ELF-1 (cell line): Measurements from ENCODE around the gene PCNX3.
A peak's percentile ranks its signal among the peaks of the same experiment; 100 is the strongest.
"Not testable (repeated sequence)": the region's sequence is repeated elsewhere in the genome, so short reads cannot be mapped to it uniquely, and the experiment has no call there.

Source experiments
- DNase-seq: peaks from one replicate; pipeline ENCODE4 v3.0.0-alpha.2; 2016; ENCODE audit warnings: low read depth, low spot score

PCNX3 gene

DNA sequence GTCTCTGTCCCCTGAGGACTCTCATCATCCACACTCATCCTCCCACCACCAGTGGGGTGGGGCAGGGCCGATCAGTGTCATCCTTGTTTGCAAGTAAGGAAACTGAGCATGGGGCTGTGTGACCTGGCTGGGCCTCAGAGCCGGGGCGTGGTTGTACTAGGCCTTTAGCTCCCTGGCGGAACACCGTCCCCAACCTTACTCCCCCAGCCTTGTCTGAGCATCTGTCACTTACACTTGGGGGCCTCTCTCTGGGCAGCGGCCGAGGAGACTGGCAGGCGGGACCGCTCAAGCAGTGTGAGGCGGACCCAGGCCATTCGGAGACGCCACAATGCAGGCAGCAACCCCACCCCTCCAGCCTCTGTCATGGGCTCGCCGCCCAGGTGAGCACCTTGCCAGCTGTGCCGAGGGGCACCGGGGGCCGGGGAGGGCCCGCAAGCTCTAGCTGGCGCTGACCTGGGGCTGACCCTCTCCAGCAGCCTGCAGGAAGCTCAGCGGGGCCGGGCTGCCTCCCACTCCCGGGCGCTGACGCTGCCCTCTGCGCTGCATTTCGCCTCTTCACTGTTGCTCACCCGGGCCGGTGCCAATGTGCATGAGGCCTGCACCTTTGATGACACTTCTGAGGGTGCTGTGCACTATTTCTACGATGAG lies 3.8 kb downstream of the PCNX3 start:
- DNase-seq, result no peak

DNA sequence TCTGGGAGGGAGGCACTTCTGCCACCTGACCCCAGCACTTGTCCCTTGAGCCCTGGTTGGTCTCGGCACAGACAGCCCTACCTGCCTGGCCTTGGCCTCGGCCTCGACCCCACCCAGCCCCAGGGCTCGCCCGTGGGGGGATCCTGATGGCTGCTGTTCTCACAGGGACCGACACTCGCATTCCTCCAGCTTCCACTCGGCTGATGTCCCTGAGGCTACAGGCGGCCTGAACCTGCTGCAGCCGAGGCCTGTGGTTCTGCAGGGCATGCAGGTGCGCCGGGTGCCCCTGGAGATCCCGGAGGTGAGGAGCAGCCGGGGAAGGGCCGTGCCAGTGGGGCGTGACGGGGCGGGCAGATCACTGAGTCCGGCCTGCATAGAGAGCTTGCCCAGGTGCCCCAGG lies 5.1 kb downstream of the PCNX3 start:
- no peak for DNase-seq

DNA sequence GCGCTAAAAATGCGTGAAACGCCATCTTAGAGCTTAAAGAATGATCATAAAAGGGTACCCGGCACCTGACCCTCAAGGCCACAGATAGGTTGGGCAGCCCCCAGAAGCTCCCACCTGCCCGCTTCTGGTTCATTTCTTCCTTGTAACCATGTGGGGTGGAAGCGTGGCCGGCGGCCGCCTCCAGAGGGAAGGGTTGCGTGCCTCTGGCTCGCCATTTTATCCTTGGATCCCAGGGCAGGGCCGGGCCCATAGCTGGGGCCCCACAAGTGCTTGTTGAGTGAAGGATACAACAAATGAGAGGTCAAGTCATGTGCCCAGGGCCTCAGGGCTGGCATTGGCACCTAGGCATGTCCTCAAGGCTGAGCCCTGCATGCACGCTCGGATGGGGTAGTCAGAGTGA lies 5.9 kb downstream of the PCNX3 start:
- DNase-seq, result no peak

DNA sequence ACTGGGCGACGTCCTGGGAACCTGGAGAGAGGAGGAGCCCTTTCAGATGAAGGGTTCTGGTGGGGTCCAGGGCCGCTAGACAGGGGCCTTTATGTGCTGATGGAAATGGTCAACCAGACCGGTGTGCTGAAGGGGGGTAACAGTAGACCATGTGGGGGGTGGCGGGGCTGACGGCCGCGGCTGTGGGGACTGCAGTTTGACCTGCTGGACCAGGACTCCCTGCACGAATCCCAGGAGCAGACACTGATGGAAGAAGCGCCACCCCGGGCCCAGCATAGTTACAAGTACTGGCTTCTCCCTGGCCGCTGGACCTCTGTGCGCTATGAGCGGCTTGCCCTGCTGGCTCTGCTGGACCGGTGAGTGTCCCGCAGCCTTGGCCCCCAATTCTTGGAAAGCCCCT lies 6.4 kb downstream of the PCNX3 start:
- no peak for DNase-seq

DNA sequence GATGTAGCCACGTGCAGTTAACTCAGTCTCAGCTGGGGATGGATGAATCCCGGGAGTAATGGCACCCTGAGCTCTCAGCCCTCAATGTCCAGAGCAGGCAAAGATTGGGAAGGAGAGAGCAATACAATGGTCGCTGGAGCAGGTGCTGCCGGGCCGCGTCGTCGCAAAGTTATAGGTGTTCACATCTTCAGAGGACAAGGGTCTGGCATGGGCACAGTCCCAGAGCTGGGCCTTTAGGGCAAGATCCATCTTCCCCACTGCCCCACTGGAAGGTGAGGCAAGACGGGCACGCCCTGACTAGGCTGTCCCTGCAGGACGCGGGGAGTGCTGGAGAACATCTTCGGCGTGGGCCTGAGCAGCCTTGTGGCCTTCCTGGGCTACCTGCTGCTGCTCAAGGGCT lies 7.6 kb downstream of the PCNX3 start:
- DNase-seq, result no peak

DNA sequence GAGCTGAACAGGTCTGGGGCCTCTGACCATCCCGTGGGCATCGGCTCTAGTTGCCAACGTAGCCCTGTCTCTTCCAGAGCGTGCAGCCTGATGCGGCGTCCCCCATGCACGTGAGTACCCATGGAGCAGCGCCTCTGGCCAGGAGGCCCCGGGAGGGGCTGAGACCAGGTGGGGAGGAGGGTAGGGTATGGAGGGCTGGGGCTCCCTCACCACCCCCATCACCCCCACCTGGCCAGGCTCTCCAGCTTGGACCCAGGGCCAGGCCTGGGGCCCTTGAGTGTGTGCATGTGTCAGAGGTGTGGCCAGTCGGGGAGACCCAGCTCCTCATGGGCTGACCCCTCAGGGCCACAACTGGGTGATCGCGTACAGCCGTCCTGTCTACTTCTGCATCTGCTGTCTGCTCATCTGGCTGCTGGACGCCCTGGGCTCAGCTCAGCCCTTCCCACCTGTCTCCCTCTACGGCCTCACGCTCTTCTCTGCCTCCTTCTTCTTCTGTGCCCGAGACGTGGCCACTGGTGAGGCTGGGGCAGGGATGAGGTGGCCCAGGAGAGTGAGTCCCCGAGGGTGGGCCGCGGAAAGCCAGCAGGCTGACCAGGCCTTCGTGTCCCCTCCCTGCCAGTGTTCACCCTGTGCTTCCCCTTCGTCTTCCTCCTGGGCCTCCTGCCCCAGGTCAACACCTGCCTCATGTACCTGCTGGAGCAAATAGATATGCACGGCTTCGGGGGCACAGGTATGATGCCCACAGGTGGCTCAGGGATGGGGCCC lies 8.5 kb downstream of the PCNX3 start:
- no peak for DNase-seq

DNA sequence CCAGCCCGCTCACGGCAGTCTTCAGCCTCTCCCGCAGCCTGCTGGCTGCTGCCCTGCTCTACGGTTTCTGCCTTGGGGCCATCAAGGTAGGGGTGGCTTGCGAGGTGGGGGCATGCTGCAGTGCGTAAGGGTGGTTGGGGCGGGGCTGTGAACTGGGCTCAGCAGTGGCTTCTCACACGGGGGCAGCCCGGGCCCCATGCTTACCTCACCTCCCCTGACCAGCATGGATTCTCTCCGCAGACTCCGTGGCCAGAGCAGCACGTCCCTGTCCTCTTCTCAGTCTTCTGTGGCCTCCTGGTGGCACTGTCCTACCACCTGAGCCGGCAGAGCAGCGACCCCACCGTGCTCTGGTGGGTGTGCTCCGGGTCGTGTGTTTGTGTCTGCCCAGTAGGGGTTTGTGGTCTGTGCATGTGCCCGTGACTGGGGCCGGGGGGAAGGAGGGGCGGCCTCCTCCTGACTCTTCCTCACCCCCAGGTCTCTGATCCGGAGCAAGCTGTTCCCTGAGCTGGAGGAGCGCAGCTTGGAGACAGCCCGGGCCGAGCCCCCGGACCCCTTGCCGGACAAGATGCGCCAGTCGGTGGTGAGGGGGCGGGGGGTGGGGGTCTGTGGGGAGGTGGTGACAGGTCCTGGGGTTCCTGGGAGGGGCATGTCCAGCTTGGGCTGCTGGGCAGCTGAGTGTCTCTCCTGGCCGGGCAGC lies 9.5 kb downstream of the PCNX3 start:
- DNase-seq, result no peak

DNA sequence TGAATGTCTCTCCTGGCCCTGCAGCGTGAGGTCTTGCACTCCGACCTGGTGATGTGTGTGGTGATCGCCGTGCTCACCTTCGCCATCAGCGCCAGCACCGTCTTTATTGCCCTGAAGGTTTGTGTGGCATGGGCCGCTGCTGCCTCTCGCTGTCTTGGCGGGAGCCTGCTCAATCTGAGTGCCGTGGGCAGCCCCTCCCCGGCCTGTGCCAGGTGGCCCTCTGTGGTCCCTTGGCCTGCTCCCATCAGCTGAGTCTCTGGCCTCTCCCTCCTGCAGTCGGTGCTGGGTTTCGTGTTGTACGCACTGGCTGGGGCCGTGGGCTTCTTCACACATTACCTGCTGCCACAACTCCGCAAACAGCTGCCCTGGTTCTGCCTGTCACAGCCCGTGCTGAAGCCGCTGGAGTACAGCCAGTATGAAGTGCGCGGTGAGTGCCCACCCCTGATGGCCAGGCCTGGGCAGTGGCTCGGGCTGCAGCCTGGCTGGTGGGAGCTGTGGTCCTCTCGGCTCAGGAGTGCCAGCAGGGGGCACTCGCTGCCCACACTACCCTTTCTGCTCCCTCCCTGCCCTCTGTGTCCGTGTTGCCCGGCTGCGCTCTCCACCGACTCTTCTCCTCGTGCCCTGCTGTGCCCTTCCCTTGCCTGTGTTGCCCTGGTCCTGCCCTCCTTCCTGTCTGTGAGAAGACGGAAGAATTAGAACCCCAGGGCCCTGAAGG lies 10.2 kb downstream of the PCNX3 start:
- DNase-seq, result peak; percentile 60

DNA sequence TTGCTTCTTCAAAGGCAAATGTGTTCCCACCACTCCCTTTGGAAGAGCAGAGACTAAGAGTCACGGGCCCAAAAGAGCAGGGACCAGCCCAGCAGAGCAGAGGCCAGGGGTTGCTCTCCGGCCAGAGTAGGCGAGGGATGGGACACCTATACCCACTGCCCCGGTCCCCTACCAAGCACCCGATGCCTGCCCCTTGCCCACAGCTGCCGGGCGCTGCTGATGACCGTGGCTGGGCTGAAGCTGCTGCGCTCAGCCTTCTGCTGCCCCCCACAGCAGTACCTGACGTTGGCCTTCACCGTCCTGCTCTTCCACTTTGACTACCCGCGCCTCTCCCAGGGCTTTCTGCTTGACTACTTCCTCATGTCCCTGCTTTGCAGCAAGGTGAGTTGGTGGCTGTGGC lies 11.6 kb downstream of the PCNX3 start:
- DNase-seq, result no peak

DNA sequence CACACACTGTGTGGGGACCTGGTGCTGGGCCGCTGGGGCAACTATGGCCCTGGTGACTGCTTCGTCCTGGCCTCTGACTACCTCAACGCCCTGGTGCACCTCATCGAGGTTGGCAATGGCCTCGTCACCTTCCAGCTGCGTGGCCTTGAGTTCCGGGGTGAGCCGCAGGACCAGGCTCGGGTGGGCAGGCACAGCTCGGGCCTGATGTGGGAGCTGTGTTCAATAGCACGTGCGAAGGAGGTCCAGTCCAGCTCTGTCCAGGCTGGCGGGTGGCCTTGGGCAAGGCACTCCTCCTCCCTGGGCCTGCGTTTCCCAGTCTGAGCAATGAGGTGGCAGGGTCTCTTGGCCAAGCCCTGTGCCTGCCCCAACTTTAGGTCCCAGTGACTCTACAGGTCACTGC lies 14.0 kb downstream of the PCNX3 start:
- no peak for DNase-seq

DNA sequence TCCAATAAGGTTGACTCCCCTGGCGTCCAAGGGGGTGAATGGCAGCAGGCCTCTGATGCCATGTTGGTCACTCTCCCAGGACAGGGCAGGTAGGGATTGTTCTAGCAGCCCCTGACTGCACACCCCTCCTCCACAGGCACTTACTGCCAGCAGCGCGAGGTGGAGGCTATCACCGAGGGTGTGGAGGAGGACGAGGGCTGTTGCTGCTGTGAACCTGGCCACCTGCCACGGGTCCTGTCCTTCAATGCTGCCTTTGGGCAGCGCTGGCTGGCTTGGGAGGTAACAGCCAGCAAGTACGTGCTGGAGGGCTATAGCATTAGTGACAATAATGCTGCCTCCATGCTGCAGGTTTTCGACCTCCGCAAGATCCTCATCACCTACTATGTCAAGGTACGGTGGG lies 14.6 kb downstream of the PCNX3 start:
- no peak for DNase-seq

DNA sequence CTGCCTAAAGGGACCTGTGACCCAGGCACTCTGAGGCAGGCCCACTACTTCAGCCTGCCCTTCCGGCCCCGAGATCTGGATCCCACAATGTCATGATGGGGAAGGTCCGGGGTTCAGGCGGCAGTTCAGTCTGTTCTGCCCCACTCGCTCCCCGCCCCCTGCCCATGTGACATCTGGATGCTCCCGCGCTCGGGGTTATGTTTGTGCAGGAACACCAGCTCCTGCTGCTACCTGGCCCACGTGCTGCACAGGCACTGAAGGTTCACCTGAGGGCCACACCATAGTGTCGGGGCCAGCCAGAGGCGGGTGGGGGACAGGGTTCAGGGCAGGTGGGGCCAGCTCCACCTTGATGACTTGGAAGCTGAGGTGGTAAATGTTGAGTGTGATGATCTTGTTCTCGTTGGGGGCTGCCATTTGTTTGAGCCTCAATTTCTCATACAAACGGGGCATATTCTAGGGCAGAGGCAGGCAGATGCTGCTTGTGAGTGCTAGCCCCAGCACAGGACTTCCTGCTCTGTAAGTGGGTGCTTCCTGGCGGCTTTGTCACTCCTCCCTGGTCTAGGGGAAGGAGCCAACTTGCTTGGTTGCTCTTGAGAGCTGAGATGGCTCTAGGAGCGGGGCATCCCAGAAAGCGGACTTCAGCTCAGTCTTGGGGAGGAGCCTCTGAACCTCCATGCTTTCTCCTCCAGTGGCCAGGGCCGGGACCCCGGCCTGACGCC lies 18.0 kb downstream of the PCNX3 start:
- DNase-seq, result no peak

DNA sequence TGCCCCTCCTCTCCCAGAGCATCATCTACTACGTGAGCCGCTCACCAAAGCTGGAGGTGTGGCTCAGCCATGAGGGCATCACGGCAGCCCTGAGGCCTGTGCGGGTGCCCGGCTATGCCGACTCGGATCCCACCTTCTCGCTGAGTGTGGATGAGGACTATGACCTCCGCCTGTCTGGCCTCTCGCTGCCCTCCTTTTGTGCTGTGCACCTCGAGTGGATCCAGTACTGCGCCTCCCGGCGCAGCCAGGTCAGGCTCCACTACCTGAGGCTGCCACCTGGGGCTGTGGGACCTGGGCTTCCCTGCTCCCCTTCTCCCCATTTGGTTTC lies 18.5 kb downstream of the PCNX3 start:
- no peak for DNase-seq

DNA sequence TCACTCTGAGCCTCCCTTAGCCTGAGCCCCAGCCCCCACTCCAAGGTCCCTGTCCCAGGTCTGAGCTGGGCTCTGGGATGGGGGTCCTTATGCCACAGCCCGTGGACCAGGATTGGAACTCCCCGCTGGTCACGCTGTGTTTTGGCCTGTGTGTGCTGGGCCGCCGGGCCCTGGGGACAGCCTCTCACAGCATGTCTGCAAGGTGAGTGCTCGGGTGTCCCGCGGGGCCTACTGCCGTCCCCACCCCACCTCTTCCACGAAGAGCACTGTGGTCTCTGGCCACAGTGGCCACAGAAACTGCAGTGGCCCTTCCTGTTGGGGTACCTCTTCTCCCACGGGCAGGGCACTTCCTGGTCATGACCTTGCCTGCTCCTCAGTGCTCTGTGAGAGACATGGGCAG lies 18.9 kb downstream of the PCNX3 start:
- no peak for DNase-seq

DNA sequence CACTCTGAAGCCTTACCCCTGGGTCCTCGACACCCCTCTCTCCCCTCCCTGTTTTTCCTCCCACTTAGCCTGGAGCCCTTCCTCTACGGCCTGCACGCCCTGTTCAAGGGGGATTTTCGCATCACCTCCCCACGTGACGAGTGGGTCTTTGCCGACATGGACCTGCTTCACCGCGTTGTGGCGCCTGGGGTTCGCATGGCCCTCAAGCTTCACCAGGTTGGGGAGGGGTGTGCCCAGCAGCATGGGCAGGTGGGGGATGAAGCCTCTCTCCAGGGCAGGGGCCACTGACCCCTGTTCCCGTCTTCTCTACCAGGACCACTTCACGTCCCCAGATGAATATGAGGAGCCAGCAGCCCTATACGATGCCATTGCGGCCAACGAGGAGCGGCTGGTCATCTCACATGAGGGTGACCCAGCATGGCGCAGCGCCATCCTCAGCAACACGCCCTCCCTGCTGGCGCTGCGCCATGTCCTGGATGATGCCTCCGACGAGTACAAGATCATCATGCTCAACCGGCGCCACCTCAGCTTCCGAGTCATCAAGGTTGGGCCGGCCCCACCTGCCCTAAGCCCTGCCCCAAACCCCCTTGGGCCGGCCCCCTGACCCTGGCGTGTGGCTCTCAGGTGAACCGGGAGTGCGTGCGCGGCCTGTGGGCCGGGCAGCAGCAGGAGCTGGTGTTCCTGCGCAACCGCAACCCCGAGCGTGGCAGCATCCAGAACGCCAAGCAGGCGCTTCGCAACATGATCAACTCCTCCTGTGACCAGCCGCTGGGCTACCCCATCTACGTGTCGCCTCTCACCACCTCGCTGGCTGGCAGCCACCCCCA lies 19.5 kb downstream of the PCNX3 start:
- DNase-seq, result no peak

DNA sequence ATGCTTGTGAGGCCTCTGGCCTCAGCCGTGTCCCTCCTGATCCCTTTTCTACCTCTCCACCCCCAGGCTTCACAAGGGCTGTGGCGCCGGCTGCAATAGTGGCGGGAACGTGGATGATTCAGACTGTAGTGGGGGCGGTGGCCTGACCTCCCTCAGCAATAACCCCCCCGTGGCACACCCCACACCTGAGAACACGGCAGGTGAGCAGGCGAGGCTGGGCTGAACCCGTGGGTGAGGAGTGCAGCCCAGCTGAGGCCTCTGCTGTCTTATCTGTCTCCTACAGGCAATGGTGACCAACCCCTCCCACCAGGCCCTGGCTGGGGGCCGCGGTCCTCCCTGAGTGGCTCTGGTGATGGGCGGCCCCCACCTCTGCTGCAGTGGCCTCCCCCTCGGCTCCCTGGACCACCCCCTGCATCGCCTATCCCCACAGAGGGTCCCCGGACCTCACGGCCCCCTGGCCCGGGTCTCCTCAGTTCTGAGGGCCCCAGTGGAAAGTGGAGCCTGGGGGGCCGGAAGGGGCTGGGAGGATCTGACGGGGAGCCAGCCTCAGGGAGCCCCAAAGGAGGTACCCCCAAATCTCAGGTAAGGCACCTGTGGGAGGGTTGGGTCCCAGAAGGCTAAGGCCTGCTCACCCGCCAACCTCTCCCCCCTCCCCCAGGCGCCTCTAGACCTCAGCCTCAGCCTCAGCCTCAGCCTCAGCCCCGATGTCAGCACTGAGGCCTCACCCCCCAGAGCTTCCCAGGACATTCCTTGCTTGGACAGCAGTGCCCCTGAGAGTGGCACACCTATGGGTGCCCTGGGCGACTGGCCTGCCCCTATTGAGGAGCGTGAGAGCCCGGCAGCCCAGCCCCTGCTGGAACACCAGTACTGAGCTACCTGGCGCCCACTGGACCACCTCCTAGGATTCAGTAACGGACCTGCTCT lies 20.8 kb downstream of the PCNX3 start:
- DNase-seq, result no peak

DNA sequence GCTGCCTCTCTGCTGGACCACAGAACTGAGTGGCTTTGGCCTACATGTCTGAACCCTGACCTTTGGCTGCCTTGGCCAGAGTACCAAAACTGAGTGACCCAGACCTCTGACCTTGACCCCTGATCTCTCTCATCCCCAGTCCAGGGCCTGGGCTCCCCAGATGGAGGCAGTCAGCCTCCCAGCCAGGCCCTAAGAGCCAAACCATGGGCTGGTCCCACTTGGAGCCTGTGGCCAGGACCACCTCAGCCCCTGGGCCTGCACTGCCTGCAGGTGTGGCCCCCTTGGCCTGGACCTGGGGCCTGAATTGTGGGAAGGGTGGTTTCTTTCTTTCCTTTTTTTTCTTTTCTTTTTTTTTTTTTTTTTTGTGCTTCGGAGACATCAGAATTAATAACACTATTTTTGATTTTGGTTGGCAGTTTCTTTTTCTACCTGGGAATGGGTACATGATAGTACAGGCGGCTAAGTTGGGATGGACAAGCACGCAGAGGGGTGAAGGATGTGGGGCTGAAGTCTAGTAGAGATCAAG lies 21.5 kb downstream of the PCNX3 start:
- DNase-seq, result no peak

DNA sequence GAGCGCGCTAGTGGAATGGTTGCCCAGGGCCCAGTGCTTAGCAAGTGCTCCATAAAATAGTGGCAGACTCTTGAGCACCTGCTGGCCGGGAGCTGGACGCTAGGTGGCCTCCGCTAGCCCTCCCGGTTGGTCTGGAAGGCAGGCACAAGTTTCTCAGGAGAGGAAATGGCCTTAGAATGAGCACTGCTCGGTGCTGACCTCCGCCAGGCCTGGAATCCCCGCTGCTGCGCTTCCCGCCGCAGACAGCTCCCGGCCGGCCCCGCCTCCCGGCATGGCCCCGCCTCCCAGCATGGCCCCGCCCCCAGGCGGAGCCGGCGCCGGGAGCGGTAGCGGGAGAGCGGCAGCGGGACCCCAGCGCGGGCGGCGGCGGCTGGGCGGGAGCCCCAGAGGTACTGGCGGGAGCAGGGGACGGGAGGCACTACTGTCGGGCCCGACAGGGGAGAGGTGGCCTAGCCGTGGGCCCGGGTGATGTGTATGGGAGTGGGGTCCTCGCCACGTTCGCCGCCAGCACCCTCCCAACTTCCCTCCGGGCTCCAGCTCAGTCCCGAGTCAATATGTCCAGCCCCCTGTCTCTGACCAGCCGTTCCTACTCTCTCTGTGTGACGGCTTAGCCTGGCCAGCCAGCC lies 22.3 kb downstream of the PCNX3 start, which contains the start of gene SIPA1:
SIPA1 (plus strand) TSS at position 308 of the 626 bp plus-strand sequence. CDS start 2,821 bp downstream, outside the sequence.
- peak; percentile 96 for DNase-seq

DNA sequence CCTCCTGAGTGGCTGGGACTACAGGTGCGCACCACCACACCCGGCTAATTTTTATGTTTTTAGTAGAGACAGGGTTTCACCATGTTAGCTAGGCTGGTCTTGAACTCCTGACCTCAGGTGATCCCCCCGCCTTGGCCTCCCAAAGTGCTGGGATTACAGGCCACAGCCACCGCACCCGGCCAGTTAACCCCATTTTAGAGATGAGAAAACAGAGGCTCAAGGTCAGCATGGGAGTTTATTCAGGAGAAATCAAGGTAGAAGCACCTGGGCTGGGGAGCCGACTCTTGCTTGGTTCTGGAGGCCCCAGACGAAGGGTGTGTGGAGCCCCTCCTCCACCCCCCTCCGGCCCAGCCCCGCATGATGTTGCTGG lies 23.6 kb downstream of the PCNX3 start:
- DNase-seq, result not testable (repeated sequence)
